HepG2 (cell line): Measurements from ENCODE around the gene TSACC. TPM values are rescaled to one million over a fixed set of nuclear protein-coding genes. Genes with fewer than 3 reads are reported as not detected.

Source experiments
- ARID2 ChIP-seq: sonication (generic); formaldehyde crosslinking; IDR thresholded peaks from 2 replicates; pipeline ENCODE4 v1.8.1; 2022; ENCODE audit warnings: mild to moderate bottlenecking, missing genetic modification reagents, borderline replicate concordance
- ARID4A ChIP-seq: sonication (generic); formaldehyde crosslinking; IDR thresholded peaks from 2 replicates; pipeline ENCODE4 v1.5.0; 2020; ENCODE audit warnings: mild to moderate bottlenecking, missing genetic modification reagents, borderline replicate concordance
- ATF1 ChIP-seq: IDR thresholded peaks from 2 replicates; pipeline ENCODE4 v1.6.1; 2016; ENCODE audit warnings: mild to moderate bottlenecking, control low read depth
- GABPB1 ChIP-seq: IDR thresholded peaks from 2 replicates; pipeline ENCODE4 v1.6.1; 2016; ENCODE audit warnings: mild to moderate bottlenecking, missing genetic modification reagents, moderate library complexity, missing compliant biosample characterization
- KDM1A ChIP-seq: IDR thresholded peaks from 2 replicates; pipeline ENCODE4 v1.6.1; 2016; ENCODE audit warnings: missing compliant biosample characterization
- MAFK ChIP-seq, 2 experiments: IDR thresholded peaks in 1 of 2; conservative IDR thresholded peaks in 1 of 2; 2 replicates each; pipeline ENCODE4 v1.6.1; 2011; ENCODE audit warnings: improper control_type of control experiment in 2 of 2, low read length in 2 of 2
- MXD1 ChIP-seq: sonication (generic); formaldehyde crosslinking; IDR thresholded peaks from 2 replicates; pipeline ENCODE4 v1.4.0; 2020; ENCODE audit warnings: mild to moderate bottlenecking, missing genetic modification reagents
- MYC ChIP-seq: sonication (generic); formaldehyde crosslinking; IDR thresholded peaks from 2 replicates; pipeline ENCODE4 v1.9.0; 2021; ENCODE audit warnings: missing genetic modification reagents, borderline replicate concordance
- NFRKB ChIP-seq: fragments of 450-650 bp; IDR thresholded peaks from 2 replicates; pipeline ENCODE4 v1.6.1; 2017
- NR0B2 ChIP-seq: sonication (generic); formaldehyde crosslinking; IDR thresholded peaks from 2 replicates; pipeline ENCODE4 v1.4.0; 2020; ENCODE audit warnings: mild to moderate bottlenecking, missing genetic modification reagents
- PHF8 ChIP-seq: sonication (generic); formaldehyde crosslinking; IDR thresholded peaks from 2 replicates; pipeline ENCODE4 v1.5.0; 2020; ENCODE audit warnings: missing genetic modification reagents
- SMC3 ChIP-seq: IDR thresholded peaks from 2 replicates; pipeline ENCODE4 v1.6.1; 2011; ENCODE audit warnings: low read length, improper control_type of control experiment
- TEAD3 ChIP-seq: optimal IDR thresholded peaks from 2 replicates; pipeline ENCODE3; 2016; ENCODE audit warnings: borderline replicate concordance
- ZBED4 ChIP-seq: sonication (generic); formaldehyde crosslinking; IDR thresholded peaks from 2 replicates; pipeline ENCODE4 v1.4.0; 2020; ENCODE audit warnings: missing genetic modification reagents, borderline replicate concordance
- ZFP82 ChIP-seq: sonication (generic); formaldehyde crosslinking; IDR thresholded peaks from 2 replicates; pipeline ENCODE4 v1.5.1; 2020; ENCODE audit warnings: mild to moderate bottlenecking, missing genetic modification reagents, borderline replicate concordance
- ZNF230 ChIP-seq: sonication (generic); formaldehyde crosslinking; IDR thresholded peaks from 2 replicates; pipeline ENCODE4 v1.4.0; 2020; ENCODE audit warnings: mild to moderate bottlenecking, missing genetic modification reagents
- ZNF331 ChIP-seq: sonication (generic); formaldehyde crosslinking; IDR thresholded peaks from 2 replicates; pipeline ENCODE4 v1.4.0; 2020; ENCODE audit warnings: missing genetic modification reagents
- ZNF496 ChIP-seq: sonication (generic); formaldehyde crosslinking; IDR thresholded peaks from 2 replicates; pipeline ENCODE4 v1.8.1; 2023; ENCODE audit warnings: mild to moderate bottlenecking, moderate library complexity, missing genetic modification reagents; ENCODE audit not compliant: insufficient replicate concordance
- ZNF510 ChIP-seq: sonication (generic); formaldehyde crosslinking; IDR thresholded peaks from 2 replicates; pipeline ENCODE4 v1.4.0; 2020; ENCODE audit warnings: low read depth, mild to moderate bottlenecking, missing genetic modification reagents
- ZNF598 ChIP-seq: sonication (generic); formaldehyde crosslinking; IDR thresholded peaks from 2 replicates; pipeline ENCODE4 v1.5.1; 2020; ENCODE audit warnings: mild to moderate bottlenecking, missing genetic modification reagents, borderline replicate concordance
- ZSCAN31 ChIP-seq: sonication (generic); formaldehyde crosslinking; IDR thresholded peaks from 2 replicates; pipeline ENCODE4 v1.5.0; 2020; ENCODE audit warnings: low read depth, mild to moderate bottlenecking, missing genetic modification reagents
- polyA plus RNA-seq, 8 experiments: library from polyadenylated mRNA; depleted of rRNA in 3 of 8; stranded (reverse) in 7 of 8; unstranded in 1 of 8; fragments of >200 nt; fragmentation: Illumina TruSeq in 4 of 8; extraction: Trizol in 4 of 8; gene quantifications; 2 replicates each; pipeline versions ENCODE4 v1.2.1 to v1.2.3, GENCODE V29; 2011 to 2016; ENCODE audit warnings: low read depth in 4 of 8, missing spikeins in 1 of 8, mixed read lengths in 1 of 8; ENCODE audit not compliant: insufficient read depth in 1 of 8
- total RNA-seq, 5 experiments: library from RNA; depleted of rRNA; stranded (reverse); fragments of >200 nt; fragmentation: Illumina TruSeq; extraction: Trizol; gene quantifications; 2 replicates each; pipeline ENCODE4 v1.2.3, GENCODE V29; 2016; ENCODE audit warnings: low read depth in 1 of 5

The TSACC gene
- total and polyA plus RNA-seq, 2 of the 13 experiments (the other 11 are each of a cell fraction or from before 2014, with no cell fraction given), result 1.5 to 2.6 TPM

- TF ChIP-seq ZBED4 (CRISPR knock-in tag) (no peak), NFRKB (no peak), KDM1A (CRISPR knock-in tag) (0 out of 2 replicates have a peak, but pooled peaks have one; percentile 19), ZNF230 (CRISPR knock-in tag) (0 out of 2 replicates have a peak, but pooled peaks have one; percentile 1), ZNF510 (CRISPR knock-in tag) (0 out of 2 replicates have a peak, but pooled peaks have one; percentile 7), PHF8 (no peak), ATF1 (no peak), GABPB1 (no peak), MAFK (conservative IDR thresholded peaks at IDR 0.05 in 1 of 2, IDR thresholded peaks at IDR 0.05 in 1 of 2; ENCODE audit: low read length in 2 of 2) (no peak), ZNF598 (CRISPR knock-in tag) (no peak), ARID2 (CRISPR knock-in tag) (no peak), SMC3 (no peak), ZNF496 (no peak), ZSCAN31 (CRISPR knock-in tag) (no peak), MYC (no peak), ARID4A (no peak), NR0B2 (CRISPR knock-in tag) (no peak), MXD1 (CRISPR knock-in tag) (no peak), ZNF331 (no peak), TEAD3 (CRISPR knock-in tag) (no peak), ZFP82 (peak; percentile 59; the same call in 1 of the 2 replicates)
Observed at GRCh38 chr1:156337052-156337887, 1.1 kb upstream of the TSACC start (continued).
